HG03432 (cell line): ENCODE results near the gene HAS3.
"Not testable (repeated sequence)": the region's sequence is repeated elsewhere in the genome, so short reads cannot be mapped to it uniquely, and the experiment has no call there.

Experiments
- ATAC-seq: cut with Tn5 transposase; IDR thresholded peaks from one replicate; pipeline ENCODE4 v1.9.1; 2021; ENCODE audit warnings: mild to moderate bottlenecking, moderate library complexity; ENCODE audit not compliant: unreplicated experiment

Gene HAS3

DNA sequence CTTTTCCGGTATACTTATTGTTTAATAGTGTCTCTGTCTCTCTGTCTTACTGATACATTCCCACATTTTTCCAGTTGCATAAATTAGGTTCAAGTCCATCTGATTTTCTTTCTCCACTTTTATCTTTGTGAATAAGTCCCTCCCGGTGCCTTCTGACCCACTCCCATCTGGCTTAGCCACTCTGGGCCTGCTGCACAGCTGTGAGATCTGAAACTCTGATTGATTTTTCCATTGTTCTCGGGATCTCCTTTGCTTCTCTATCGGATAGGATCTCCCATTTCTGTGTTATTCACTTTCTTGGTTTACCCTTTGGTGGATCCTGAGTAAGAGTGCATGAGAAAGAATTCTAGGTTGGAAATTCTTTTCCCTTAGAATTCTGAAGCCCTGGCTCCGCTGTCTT, 35.6 kb downstream of the HAS3 start:
- no peak for ATAC-seq

DNA sequence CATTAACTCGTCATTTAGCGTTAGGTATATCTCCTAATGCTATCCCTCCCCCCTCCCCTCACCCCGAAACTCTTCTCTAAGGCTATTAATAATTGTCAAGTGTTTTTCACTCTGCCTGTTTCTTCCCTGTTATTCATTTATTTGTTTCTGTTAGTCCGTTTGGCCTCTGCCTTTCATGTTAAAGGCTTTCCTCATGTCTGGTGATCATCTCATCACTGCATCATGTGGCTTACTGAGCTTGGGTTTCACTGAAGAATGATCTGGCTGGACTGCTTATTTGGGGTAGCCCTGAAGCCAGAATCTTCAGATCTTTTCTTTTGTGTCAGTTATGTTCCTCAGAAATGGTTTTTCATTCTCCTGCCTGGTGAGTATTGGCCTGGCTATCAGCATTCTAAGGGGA, 36.5 kb downstream of the HAS3 start:
- ATAC-seq: no peak

DNA sequence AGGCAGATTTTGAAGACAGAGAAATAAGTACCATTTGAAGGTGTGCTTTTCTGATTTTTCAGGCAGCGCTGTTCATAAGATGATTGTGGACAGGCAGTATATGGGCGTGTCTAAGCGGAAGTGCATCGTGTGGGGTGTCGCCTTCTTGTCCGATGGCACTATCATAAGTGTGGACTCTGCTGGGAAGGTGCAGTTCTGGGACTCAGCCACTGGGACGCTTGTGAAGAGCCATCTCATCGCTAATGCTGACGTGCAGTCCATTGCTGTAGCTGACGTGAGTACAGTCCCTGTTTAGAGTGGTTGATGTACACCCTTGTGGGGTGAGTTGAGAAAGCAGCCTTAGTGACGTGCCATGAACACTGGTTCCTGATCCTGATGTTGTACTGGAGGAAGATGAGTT, 37.7 kb downstream of the HAS3 start:
- no peak for ATAC-seq

DNA sequence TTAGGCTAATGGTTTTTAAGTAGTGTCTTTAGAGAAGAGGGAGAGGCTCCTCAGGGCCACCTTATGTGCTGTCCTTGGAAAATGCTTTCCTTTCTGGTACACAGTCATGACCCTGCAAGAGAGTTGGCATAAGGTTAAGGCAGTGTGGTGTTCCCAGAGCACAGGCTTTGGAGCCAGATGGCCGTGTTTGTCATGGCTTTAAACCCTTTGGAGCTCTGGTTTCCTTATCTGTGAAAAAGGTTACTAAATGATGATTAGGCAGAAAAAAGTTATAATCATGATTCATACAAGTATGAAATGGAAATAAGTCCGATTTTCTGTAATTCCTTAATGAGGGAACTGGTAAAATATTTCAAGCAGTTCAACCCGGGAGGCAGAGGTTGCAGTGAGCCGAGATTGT, 40.2 kb downstream of the HAS3 start:
- ATAC-seq: no peak

DNA sequence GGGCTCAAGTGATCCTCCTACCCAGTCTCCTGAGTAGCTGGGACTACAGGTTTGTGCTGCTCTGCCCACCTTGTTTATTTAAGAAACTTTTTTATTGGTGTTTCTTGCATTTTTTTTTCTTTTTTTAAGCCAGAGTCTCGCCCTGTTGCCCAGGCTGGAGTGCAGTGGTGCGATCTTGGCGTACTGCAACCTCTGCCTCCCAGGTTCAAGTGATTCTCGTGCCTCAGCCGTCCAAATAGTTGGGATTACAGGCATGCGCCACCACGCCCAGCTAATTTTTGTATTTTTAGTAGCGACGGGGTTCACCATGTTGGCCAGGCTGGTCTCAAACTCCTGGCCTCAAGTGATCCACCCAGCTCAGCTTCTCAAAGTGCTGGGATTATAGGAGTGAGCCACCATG, 44.2 kb downstream of the HAS3 start:
- ATAC-seq: not testable (repeated sequence)

DNA sequence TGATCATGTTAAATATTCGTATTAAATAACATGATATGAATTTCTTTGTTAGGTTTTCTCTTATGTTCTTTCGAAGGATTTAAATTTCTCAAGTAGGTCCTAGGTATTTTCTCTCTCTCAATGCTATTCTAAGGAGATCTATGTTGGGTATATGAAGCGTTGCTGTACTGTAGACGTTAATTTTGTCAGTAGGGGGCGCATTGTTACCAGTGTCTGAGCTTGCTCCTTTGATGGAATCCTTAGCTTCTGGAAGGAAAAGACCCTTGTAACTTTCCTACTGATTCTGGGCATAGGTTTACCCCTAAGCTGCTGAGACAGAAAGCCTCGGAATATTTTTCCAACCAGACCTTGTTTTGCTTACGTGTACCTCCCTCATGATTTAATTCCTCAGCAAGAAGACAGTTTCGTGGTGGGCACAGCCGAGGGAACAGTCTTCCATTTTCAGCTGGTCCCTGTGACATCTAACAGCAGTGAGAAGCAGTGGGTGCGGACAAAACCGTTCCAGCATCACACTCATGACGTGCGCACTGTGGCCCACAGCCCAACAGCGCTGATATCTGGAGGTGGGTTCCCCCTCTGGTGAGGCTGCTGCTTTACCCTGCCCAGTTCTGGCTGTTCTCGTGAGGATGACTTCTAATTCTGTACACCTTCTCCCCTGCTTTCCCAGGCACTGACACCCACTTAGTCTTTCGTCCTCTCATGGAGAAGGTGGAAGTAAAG, 44.9 kb downstream of the HAS3 start:
- no peak for ATAC-seq

DNA sequence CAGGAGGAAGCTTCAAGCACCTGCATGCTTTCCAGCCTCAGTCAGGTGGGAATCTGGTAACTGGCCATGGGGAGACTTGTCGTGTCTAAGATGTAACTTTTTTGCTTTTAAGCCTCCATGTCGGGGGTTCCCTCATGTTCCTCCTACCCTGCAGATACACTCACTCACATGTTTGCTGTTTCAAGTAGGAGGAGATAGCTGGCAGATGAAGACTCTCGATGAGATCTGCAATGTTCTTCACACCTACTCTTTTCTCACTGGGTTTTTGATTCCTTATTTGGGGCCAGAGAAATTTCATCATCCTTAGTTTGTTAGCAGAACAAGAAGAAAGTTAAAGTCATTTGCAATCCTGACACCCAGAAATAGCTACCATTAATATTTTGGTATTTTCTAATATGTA, 51.7 kb downstream of the HAS3 start:
- no peak for ATAC-seq

DNA sequence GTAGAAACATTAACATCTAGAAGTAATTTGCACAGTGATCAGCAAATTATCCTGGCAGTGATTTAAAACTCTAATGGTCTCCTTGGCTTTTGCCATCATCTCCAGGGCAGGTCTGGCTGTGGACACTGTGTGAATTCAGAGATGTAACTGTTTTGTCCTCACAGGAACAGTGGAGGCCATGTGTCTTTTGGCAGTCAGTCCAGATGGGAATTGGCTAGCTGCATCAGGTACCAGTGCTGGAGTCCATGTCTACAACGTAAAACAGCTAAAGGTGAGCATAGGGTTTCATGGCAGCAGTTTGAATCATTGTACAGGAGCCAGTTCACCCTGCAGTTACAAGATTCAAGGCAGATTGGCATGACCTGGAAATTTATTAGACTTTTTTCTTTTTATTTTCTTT, 54.7 kb downstream of the HAS3 start:
- no peak for ATAC-seq

DNA sequence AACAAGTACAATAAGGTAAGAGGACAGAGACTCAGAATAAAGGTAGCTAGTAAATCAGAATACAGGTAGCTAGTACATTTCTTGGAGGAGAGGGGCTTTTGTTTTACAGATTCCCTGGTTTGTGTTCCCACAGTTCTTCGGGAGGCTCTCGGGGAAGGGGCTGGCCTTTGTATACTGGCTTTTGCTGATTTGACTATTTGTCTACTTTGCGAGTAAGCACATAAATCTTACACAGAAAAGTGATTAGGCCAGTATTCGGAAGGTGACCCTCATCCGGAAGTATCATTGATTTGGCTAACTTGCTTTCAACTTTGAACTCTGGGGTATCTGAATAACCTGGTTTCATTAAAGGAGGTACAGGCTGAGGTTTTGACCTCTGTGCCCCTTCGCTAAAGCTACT, 60.1 kb downstream of the HAS3 start:
- no peak for ATAC-seq

DNA sequence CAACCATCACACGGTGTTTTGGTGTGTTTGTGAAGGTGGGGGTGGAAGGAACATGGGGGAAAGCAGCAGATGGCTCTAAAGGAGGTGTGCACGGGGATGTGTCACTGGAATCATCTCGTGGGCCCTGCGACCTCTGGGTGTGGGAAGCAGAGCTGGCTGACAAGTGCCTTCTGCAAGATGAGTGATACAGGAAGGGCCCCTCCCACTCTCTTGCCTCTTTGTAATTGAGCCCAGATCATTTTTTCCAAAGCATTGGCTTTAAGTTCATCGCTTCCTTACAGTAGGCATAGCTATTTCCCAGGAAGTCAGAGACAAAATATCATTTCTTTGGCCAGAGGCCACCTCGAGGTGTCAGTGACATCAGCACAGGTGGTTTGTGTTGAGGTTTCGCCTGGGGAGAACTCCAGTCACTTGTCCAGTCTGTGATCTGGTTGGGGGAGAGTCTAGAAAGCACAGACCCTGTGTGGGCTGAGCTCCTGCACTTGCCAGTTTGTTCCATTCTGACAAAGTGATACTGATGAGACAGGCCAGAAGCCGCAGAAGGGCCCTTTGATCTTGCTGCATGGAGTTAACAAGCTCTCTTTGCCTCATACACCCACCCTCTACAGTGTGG, 60.9 kb downstream of the HAS3 start:
- ATAC-seq: no peak

DNA sequence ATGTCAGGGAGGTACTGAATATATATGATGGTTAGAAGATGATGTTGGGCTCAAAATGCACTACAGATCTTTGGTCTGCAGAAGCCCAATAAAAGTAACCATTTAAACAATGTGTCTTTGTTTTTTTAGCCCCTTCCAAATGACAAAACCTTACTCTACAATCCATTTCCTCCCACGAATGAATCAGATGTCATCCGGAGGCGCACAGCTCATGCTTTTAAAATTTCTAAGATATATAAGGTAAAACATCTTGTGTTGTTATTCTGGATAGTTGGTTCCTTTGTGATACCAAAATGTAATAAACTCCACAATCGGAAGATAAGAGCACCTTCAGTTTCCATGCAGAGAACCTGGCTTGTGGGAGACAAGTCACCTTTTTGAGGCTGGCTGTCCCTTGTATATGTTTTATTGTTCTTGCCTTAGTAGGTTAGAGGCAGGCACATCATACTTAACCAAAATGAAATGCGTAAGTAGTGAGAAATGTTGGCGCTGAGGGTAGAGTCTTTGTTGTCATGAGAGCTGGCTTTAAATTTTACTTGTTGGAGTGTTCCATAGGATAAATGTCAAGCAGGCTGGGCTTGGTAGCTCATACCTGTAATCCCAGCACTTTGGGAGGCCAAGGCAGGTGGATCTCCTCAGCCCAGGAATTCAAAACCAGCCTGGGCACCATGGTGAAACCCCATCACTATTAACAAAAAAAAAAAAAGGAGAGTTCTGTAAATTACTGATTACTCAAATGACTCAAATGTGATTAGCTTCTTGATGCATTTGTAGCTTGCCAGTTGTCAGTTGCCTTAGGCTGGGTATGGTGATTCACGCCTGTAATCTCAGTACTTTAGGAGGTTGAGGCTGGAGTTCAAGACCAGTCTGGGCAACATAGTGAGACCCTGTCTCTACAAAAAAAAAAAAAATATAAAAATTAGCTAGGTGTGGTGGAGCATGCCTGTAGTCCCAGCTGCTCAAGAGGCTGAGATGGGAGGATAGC, 61.8 kb downstream of the HAS3 start:
- no peak for ATAC-seq
